ENCODE data around the gene PPP1R2B. TPM values are rescaled to one million over a fixed set of nuclear protein-coding genes. Genes with fewer than 3 reads are reported as not detected.

Gene PPP1R2B
- total RNA-seq, 1 donor from 2014 or later, result 0.06 TPM

GRCh38 chr5:156870498-156870839, 20.4 kb downstream of the PPP1R2B start:
- TF ChIP-seq, protein P1, sequence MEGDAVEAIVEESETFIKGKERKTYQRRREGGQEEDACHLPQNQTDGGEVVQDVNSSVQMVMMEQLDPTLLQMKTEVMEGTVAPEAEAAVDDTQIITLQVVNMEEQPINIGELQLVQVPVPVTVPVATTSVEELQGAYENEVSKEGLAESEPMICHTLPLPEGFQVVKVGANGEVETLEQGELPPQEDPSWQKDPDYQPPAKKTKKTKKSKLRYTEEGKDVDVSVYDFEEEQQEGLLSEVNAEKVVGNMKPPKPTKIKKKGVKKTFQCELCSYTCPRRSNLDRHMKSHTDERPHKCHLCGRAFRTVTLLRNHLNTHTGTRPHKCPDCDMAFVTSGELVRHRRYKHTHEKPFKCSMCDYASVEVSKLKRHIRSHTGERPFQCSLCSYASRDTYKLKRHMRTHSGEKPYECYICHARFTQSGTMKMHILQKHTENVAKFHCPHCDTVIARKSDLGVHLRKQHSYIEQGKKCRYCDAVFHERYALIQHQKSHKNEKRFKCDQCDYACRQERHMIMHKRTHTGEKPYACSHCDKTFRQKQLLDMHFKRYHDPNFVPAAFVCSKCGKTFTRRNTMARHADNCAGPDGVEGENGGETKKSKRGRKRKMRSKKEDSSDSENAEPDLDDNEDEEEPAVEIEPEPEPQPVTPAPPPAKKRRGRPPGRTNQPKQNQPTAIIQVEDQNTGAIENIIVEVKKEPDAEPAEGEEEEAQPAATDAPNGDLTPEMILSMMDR (conservative IDR thresholded peaks at IDR 0.05; ENCODE audit: low read depth, low read length), result no peak
- no peak for DNase-seq (ENCODE audit: low read depth)
- H3K4me3 ChIP-seq (ENCODE audit: low read depth, low read length), result no peak overlapping the region

DNA sequence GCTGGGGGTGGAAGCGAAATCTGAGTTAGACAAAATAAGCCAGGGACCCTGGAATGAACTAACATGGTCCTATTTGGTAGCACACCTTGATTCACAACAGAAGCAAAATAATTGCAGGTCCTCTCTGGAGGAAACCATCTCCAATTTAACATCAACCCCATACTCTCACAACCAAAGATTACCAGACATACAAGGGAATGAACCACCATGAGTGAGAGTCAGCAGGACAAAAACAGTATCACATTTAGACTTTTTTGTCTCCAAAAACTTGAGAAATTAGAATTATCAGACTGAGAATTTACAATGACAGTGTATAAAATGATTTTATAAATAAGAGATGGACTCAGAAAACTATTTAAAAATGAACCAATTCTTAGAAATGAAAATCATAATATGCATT, 21.1 kb downstream of the PPP1R2B start:
- TF ChIP-seq, protein P1 (conservative IDR thresholded peaks at IDR 0.05; ENCODE audit: low read depth, low read length), result no peak
- no peak overlapping the region for H3K4me3 ChIP-seq (ENCODE audit: low read depth, low read length)
- DNase-seq (ENCODE audit: low read depth), result no peak

- no peak for DNase-seq (ENCODE audit: low read depth)
- TF ChIP-seq, protein P1 (conservative IDR thresholded peaks at IDR 0.05; ENCODE audit: low read depth, low read length), result no peak
- no peak overlapping the region for H3K4me3 ChIP-seq (ENCODE audit: low read depth, low read length)
Measured at GRCh38 chr5:156879665-156880285, 29.7 kb downstream of the PPP1R2B start.

DNA sequence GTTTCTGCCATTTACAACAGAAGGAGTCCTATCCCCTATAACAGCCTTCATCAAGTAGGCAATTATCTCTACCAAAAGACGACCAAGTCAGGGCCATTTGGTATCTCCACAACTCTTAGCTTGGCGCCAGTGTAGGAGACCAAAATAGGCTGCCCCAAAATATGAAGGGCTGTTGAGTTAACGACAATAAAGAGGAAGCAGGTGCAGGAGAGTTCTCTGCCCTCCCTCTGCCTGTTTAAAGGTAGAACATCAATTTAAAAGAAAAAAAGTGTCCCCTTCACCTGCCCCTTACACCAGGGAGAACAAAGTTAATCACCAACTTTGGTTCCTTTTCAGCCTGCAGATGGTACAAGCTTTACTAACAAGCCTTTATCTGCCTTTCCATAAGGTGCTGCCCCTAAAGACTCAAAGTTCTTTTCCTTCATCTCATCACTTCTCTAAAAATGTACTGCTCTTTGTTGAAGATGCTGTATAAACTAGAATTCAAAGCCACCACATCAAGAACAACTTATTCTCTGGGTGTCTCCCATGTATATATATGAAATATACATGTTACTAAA, 33.3 kb downstream of the PPP1R2B start:
- no peak overlapping the region for H3K4me3 ChIP-seq (ENCODE audit: low read depth, low read length)
- DNase-seq (ENCODE audit: low read depth), result no peak
- TF ChIP-seq, protein P1 (conservative IDR thresholded peaks at IDR 0.05; ENCODE audit: low read depth, low read length), result no peak

- H3K4me3 ChIP-seq (ENCODE audit: low read depth, low read length), result no peak overlapping the region
- TF ChIP-seq, protein P1 (conservative IDR thresholded peaks at IDR 0.05; ENCODE audit: low read depth, low read length), result no peak
- DNase-seq (ENCODE audit: low read depth), result no peak
Measured at GRCh38 chr5:156888520-156888919, 38.4 kb downstream of the PPP1R2B start.

DNA sequence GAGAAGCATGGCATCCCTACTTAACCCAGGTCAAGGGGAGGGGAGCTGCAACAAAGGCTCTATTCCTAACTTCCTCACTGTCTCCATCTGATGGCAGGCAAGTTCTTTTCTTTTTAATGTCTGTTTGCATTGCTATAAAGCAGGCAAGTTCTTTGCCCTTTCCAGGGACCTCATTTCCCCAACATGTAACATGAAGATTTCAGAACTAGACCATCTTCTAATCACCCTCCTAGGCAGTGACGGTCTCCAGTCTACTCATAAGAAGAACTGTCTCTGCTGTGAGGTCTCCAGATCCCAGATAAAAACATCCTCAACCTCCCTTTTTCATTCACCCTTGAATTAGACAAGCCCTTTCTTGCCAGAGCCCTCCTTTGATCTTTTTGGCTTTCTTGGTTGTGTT, 42.1 kb downstream of the PPP1R2B start:
- no peak overlapping the region for H3K4me3 ChIP-seq (ENCODE audit: low read depth, low read length)
- TF ChIP-seq, protein P1 (conservative IDR thresholded peaks at IDR 0.05; ENCODE audit: low read depth, low read length), result peak; percentile 8
- DNase-seq (ENCODE audit: low read depth), result no peak

- DNase-seq (ENCODE audit: low read depth), result no peak
- TF ChIP-seq, protein P1 (conservative IDR thresholded peaks at IDR 0.05; ENCODE audit: low read depth, low read length), result no peak
- no peak overlapping the region for H3K4me3 ChIP-seq (ENCODE audit: low read depth, low read length)
Measured at GRCh38 chr5:156892864-156893263, 42.8 kb downstream of the PPP1R2B start.

All from epithelial cell of proximal tubule (primary cell).